GM19455 (cell line): ENCODE measurements around the gene GCK.

Experiments
- ATAC-seq: cut with Tn5 transposase; IDR thresholded peaks from one replicate; pipeline ENCODE4 v1.9.1; 2021; ENCODE audit not compliant: unreplicated experiment

Gene GCK

GRCh38 chr7:44096326-44096881 lies 92.8 kb downstream of the GCK start:
- no peak for ATAC-seq

- no peak for ATAC-seq
Measured at GRCh38 chr7:44095781-44096180, 93.5 kb downstream of the GCK start.

DNA sequence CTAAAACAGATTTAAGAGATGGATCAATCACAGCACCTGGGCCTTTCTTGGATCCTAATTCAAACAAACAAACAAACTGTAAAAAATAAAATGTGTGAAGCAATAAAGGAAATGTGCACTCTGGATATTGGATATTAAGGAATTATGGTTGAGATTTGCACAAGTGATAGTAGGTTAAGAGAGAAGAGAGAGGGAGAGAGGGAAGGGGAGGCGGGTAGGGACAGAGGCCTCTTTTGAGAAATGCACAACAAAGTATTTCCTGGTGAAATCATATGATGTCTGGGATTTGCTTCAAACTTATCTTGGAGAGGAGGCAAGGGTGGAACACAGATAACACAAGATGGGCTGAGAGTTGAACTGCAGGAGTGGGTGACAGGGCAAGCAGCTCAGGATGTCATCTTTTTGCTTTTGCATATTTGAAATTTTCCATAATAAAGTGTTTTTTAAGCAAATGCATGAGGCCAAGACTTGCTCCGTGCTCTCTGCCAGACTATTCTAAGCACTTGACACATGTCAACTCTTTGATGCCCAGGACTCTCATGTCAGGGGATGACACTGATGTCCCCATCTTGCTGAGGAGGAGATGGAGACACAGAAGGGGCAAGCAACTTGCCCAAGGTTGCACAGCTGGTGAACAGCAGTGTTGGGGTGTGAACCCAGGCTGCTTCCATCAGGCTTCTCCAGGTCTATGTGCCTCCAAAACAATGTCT lies 94.2 kb downstream of the GCK start:
- no peak for ATAC-seq

GRCh38 chr7:44094365-44094764 lies 94.9 kb downstream of the GCK start:
- ATAC-seq = no peak
